ENCODE measurements around the gene OR2F2. TPM values are rescaled to one million over a fixed set of nuclear protein-coding genes. Genes with fewer than 3 reads are reported as not detected.

Gene OR2F2
- total RNA-seq, 1 donor from 2014 or later = not detected

GRCh38 chr7:143906895-143907294 lies 28.1 kb upstream of the OR2F2 start:
- no peaks in the 10 kb centered on the region for H3K9me3 Mint-ChIP-seq (ENCODE audit: low read depth)
- H3K4me3 Mint-ChIP-seq (ENCODE audit: unreplicated experiment) = no peak overlapping the region
- H3K27ac Mint-ChIP-seq (ENCODE audit: unreplicated experiment) = no peak overlapping the region

GRCh38 chr7:143908120-143908519 lies 26.9 kb upstream of the OR2F2 start:
- H3K4me1 Mint-ChIP-seq (ENCODE audit: low read depth) = peaks cover 14% of the 10 kb centered on the region
- no peak overlapping the region for H3K27ac Mint-ChIP-seq (ENCODE audit: unreplicated experiment)
- no peak for DNase-seq (ENCODE audit: low spot score)
- no peaks in the 10 kb centered on the region for H3K9me3 Mint-ChIP-seq (ENCODE audit: low read depth)
- no peak for TF ChIP-seq CTCF (IDR thresholded peaks at IDR 0.05)
- H3K27me3 Mint-ChIP-seq (ENCODE audit: low read depth) = no peaks in the 10 kb centered on the region
- H3K4me3 Mint-ChIP-seq (ENCODE audit: unreplicated experiment) = no peak overlapping the region
- no peaks in the 10 kb centered on the region for H3K36me3 Mint-ChIP-seq (ENCODE audit: low read depth)

More at GRCh38 chr7:143906895-143907294, 28.1 kb upstream of the OR2F2 start:
- Mint-ChIP-seq H3K36me3 (ENCODE audit: low read depth) (no peaks in the 10 kb centered on the region), H3K4me1 (ENCODE audit: low read depth) (peaks cover 17% of the 10 kb centered on the region), H3K27me3 (ENCODE audit: low read depth) (no peaks in the 10 kb centered on the region)
- no peak for TF ChIP-seq CTCF (IDR thresholded peaks at IDR 0.05)
- DNase-seq (ENCODE audit: low spot score) = no peak

GRCh38 chr7:143909863-143910262 lies 25.2 kb upstream of the OR2F2 start:
- H3K4me1 Mint-ChIP-seq (ENCODE audit: low read depth) = peaks cover 14% of the 10 kb centered on the region
- no peak overlapping the region for H3K4me3 Mint-ChIP-seq (ENCODE audit: unreplicated experiment)
- no peak for TF ChIP-seq CTCF (IDR thresholded peaks at IDR 0.05)
- no peak overlapping the region for H3K27ac Mint-ChIP-seq (ENCODE audit: unreplicated experiment)
- H3K27me3 Mint-ChIP-seq (ENCODE audit: low read depth) = peaks cover 3% of the 10 kb centered on the region
- no peaks in the 10 kb centered on the region for H3K9me3 Mint-ChIP-seq (ENCODE audit: low read depth)
- H3K36me3 Mint-ChIP-seq (ENCODE audit: low read depth) = no peaks in the 10 kb centered on the region
- DNase-seq (ENCODE audit: low spot score) = no peak

- H3K4me3 Mint-ChIP-seq (ENCODE audit: unreplicated experiment) = no peak overlapping the region
- H3K27me3 Mint-ChIP-seq (ENCODE audit: low read depth) = peaks cover 3% of the 10 kb centered on the region
- no peak for TF ChIP-seq CTCF (IDR thresholded peaks at IDR 0.05)
- H3K36me3 Mint-ChIP-seq (ENCODE audit: low read depth) = no peaks in the 10 kb centered on the region
- H3K27ac Mint-ChIP-seq (ENCODE audit: unreplicated experiment) = no peak overlapping the region
- H3K4me1 Mint-ChIP-seq (ENCODE audit: low read depth) = peaks cover 10% of the 10 kb centered on the region
- DNase-seq (ENCODE audit: low spot score) = no peak
- H3K9me3 Mint-ChIP-seq (ENCODE audit: low read depth) = no peaks in the 10 kb centered on the region
Observed at GRCh38 chr7:143910473-143911248, 24.4 kb upstream of the OR2F2 start.

GRCh38 chr7:143913945-143914615 lies 21.0 kb upstream of the OR2F2 start:
- peaks cover 7% of the 10 kb centered on the region for H3K27me3 Mint-ChIP-seq (ENCODE audit: low read depth)
- H3K4me3 Mint-ChIP-seq (ENCODE audit: unreplicated experiment) = no peak overlapping the region
- peaks cover 2% of the 10 kb centered on the region for H3K36me3 Mint-ChIP-seq (ENCODE audit: low read depth)
- H3K9me3 Mint-ChIP-seq (ENCODE audit: low read depth) = peaks cover 9% of the 10 kb centered on the region
- TF ChIP-seq CTCF (IDR thresholded peaks at IDR 0.05) = no peak
- H3K4me1 Mint-ChIP-seq (ENCODE audit: low read depth) = peaks cover 10% of the 10 kb centered on the region
- no peak overlapping the region for H3K27ac Mint-ChIP-seq (ENCODE audit: unreplicated experiment)
- no peak for DNase-seq (ENCODE audit: low spot score)
